ENCODE measurements around the gene PLXND1.

DNA sequence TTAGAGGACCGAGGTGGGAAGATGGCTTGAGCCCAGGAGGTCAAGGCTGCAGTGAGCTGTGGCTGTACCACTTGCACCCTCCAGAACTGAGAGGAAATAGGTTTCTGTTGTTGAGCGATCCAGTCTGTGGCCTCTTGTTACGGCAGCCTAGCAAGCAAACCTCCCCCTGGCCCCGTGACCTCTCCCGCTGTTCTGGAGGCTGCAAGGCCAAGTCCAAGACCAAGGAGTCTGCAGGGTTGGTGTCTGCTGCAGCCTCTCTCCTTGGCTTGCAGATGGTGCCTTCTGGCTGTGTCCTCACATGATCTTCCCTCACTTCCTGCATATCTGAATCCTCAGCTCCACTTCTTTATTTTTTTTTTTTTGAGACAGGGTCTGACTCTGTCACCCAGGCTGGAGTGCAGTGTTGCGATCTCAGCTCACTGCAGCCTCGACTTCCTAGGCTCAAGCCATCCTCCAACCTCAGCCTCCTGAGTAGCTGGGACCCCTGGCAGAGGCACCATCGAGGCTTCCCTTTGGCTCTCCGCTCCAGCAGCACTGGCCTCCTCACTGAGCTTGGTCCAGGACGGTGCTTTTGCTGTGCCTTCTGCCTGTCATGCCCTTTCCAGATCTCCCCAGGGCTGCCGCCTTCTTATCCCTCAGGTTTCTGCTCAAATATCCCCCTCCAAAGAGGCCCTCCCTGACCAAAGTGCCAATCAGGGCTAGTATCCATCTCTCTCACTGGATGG is 18.0 kb upstream of the PLXND1 start:
- TF ChIP-seq GATA3 (IDR thresholded peaks at IDR 0.05; ENCODE audit: low read depth, low read length), result no peak
- TF ChIP-seq GATA2 (IDR thresholded peaks at IDR 0.05; ENCODE audit: low read depth, low read length), result no peak
